Activated naive CD4-positive, alpha-beta T cell treated with anti-CD3 and anti-CD28 coated beads, Interleukin-2, amount 10 ng/mL, durations not matched to agents 7 days and 5 days (primary cell): Measurements from ENCODE around the gene KCNK18.
A peak's percentile ranks its signal among the peaks of the same experiment; 100 is the strongest.
"Not testable (repeated sequence)": the region's sequence is repeated elsewhere in the genome, so short reads cannot be mapped to it uniquely, and the experiment has no call there.

Source experiments
- CTCF ChIA-PET: fragments of 350-600 bp; sonication (Branson Sonifier 250); formaldehyde crosslinking; loops from one replicate; lab custom pipeline; 2021; ENCODE audit warnings: antibody characterized with exemption; lab: Charles Lee
- DNase-seq: peaks from one replicate; pipeline ENCODE4 v3.0.0-alpha.2; 2020
- H3K27ac Mint-ChIP-seq: one replicate; pipeline ENCODE4 v1.8.0; 2021; ENCODE audit warnings: mild to moderate bottlenecking, moderate library complexity, mixed read lengths
- H3K27me3 Mint-ChIP-seq: one replicate; pipeline ENCODE4 v1.8.0; 2021; ENCODE audit warnings: mild to moderate bottlenecking, mixed read lengths
- H3K36me3 Mint-ChIP-seq: one replicate; pipeline ENCODE4 v1.8.0; 2021; ENCODE audit warnings: mixed read lengths
- H3K4me1 Mint-ChIP-seq: one replicate; pipeline ENCODE4 v1.8.0; 2021; ENCODE audit warnings: mixed read lengths
- H3K4me3 Mint-ChIP-seq: one replicate; pipeline ENCODE4 v1.8.0; 2021; ENCODE audit warnings: mild to moderate bottlenecking, moderate library complexity, mixed read lengths
- H3K9me3 Mint-ChIP-seq: one replicate; pipeline ENCODE4 v1.8.0; 2021; ENCODE audit warnings: mixed read lengths

Gene KCNK18

GRCh38 chr10:117217196-117217761 lies 20.0 kb downstream of the KCNK18 start:
- no peaks in the 10 kb centered on the region for H3K36me3 Mint-ChIP-seq
- DNase-seq: peak; percentile 45
- peaks cover 8% of the 10 kb centered on the region for H3K4me1 Mint-ChIP-seq

GRCh38 chr10:117218654-117219053 lies 21.4 kb downstream of the KCNK18 start:
- Mint-ChIP-seq H3K9me3 (no peaks in the 10 kb centered on the region), H3K36me3 (no peaks in the 10 kb centered on the region), H3K4me1 (peaks cover 8% of the 10 kb centered on the region), H3K27me3 (peaks cover 49% of the 10 kb centered on the region), H3K4me3 (no peak overlapping the region), H3K27ac (no peak overlapping the region)
- CTCF ChIA-PET: interaction anchor here (1.2 to 5.2 kb wide), 3 partner anchors 31 to 314 kb away, joined by 3 to 102 read pairs (median 5); no protein-coding TSS in a partner anchor
- DNase-seq: no peak

More at GRCh38 chr10:117217196-117217761, 20.0 kb downstream of the KCNK18 start:
- Mint-ChIP-seq H3K9me3 (no peaks in the 10 kb centered on the region), H3K27ac (no peak overlapping the region), H3K4me3 (peak overlapping the region; percentile 65), H3K27me3 (peaks cover 56% of the 10 kb centered on the region)
- CTCF ChIA-PET: interaction anchor here (0.7 to 5.2 kb wide), 34 partner anchors 10 to 535 kb away, joined by 3 to 102 read pairs (median 4); no protein-coding TSS in a partner anchor

GRCh38 chr10:117221156-117221711 lies 23.9 kb downstream of the KCNK18 start:
- peak; percentile 4 for DNase-seq
- no peaks in the 10 kb centered on the region for H3K36me3 Mint-ChIP-seq
- CTCF ChIA-PET: no interaction called here
- no peak overlapping the region for H3K4me3 Mint-ChIP-seq
- no peak overlapping the region for H3K27ac Mint-ChIP-seq
- peaks cover 25% of the 10 kb centered on the region for H3K27me3 Mint-ChIP-seq
- peaks cover 8% of the 10 kb centered on the region for H3K4me1 Mint-ChIP-seq
- no peaks in the 10 kb centered on the region for H3K9me3 Mint-ChIP-seq

- Mint-ChIP-seq H3K27me3 (peaks cover 19% of the 10 kb centered on the region), H3K4me1 (peaks cover under 1% of the 10 kb centered on the region), H3K9me3 (no peaks in the 10 kb centered on the region), H3K27ac (no peak overlapping the region), H3K36me3 (no peaks in the 10 kb centered on the region), H3K4me3 (no peak overlapping the region)
- DNase-seq: peak; percentile 5
- CTCF ChIA-PET: interaction anchor here (0.5 kb wide), 1 partner anchor 50 kb away, joined by 3 read pairs; no protein-coding TSS in a partner anchor
Observed at GRCh38 chr10:117222552-117222951, 25.3 kb downstream of the KCNK18 start.

- Mint-ChIP-seq H3K36me3 (no peaks in the 10 kb centered on the region), H3K27me3 (peaks cover 21% of the 10 kb centered on the region), H3K4me3 (no peak overlapping the region), H3K27ac (no peak overlapping the region), H3K4me1 (no peaks in the 10 kb centered on the region), H3K9me3 (no peaks in the 10 kb centered on the region)
- no peak for DNase-seq
- CTCF ChIA-PET: interaction anchor here (0.5 to 1.8 kb wide), 2 partner anchors 51 to 97 kb away, joined by 3 to 6 read pairs; no protein-coding TSS in a partner anchor
Observed at GRCh38 chr10:117222976-117223692, 25.8 kb downstream of the KCNK18 start.

GRCh38 chr10:117223693-117224430 lies 26.6 kb downstream of the KCNK18 start:
- H3K36me3 Mint-ChIP-seq: no peaks in the 10 kb centered on the region
- CTCF ChIA-PET: interaction anchor here (1.8 kb wide), 1 partner anchor 96 kb away, joined by 6 read pairs; no protein-coding TSS in a partner anchor
- no peaks in the 10 kb centered on the region for H3K4me1 Mint-ChIP-seq
- H3K27ac Mint-ChIP-seq: no peak overlapping the region
- H3K9me3 Mint-ChIP-seq: no peaks in the 10 kb centered on the region
- H3K27me3 Mint-ChIP-seq: peaks cover 22% of the 10 kb centered on the region
- no peak overlapping the region for H3K4me3 Mint-ChIP-seq
- DNase-seq: peak; percentile 1

GRCh38 chr10:117224881-117225280 lies 27.6 kb downstream of the KCNK18 start:
- Mint-ChIP-seq H3K27me3 (peaks cover 24% of the 10 kb centered on the region), H3K9me3 (no peaks in the 10 kb centered on the region), H3K36me3 (no peaks in the 10 kb centered on the region), H3K4me1 (no peaks in the 10 kb centered on the region), H3K4me3 (no peak overlapping the region), H3K27ac (no peak overlapping the region)
- CTCF ChIA-PET: interaction anchor here (1.8 kb wide), 1 partner anchor 95 kb away, joined by 6 read pairs; no protein-coding TSS in a partner anchor
- DNase-seq: no peak

- no peak for DNase-seq
- H3K27ac Mint-ChIP-seq: no peak overlapping the region
- H3K9me3 Mint-ChIP-seq: no peaks in the 10 kb centered on the region
- no peak overlapping the region for H3K4me3 Mint-ChIP-seq
- no peaks in the 10 kb centered on the region for H3K4me1 Mint-ChIP-seq
- no peaks in the 10 kb centered on the region for H3K36me3 Mint-ChIP-seq
- CTCF ChIA-PET: interaction anchor here (0.7 to 2.9 kb wide), 6 partner anchors 10 to 95 kb away, joined by 3 to 17 read pairs (median 3); no protein-coding TSS in a partner anchor
- H3K27me3 Mint-ChIP-seq: peaks cover 28% of the 10 kb centered on the region
Observed at GRCh38 chr10:117226813-117227451, 29.6 kb downstream of the KCNK18 start.

GRCh38 chr10:117228210-117228609 lies 30.9 kb downstream of the KCNK18 start:
- Mint-ChIP-seq H3K9me3 (no peaks in the 10 kb centered on the region), H3K27me3 (peaks cover 33% of the 10 kb centered on the region), H3K36me3 (no peaks in the 10 kb centered on the region), H3K27ac (no peak overlapping the region), H3K4me3 (no peak overlapping the region), H3K4me1 (no peaks in the 10 kb centered on the region)
- no peak for DNase-seq
- CTCF ChIA-PET: interaction anchor here (0.9 to 2.9 kb wide), 3 partner anchors 11 to 90 kb away, joined by 4 to 17 read pairs (median 6); no protein-coding TSS in a partner anchor

- H3K36me3 Mint-ChIP-seq, H3K27ac Mint-ChIP-seq, H3K9me3 Mint-ChIP-seq, DNase-seq, H3K4me1 Mint-ChIP-seq, H3K4me3 Mint-ChIP-seq: not testable (repeated sequence)
- H3K27me3 Mint-ChIP-seq: peaks cover 36% of the 10 kb centered on the region
- CTCF ChIA-PET: interaction anchor here (2.0 kb wide), 1 partner anchor 13 kb away, joined by 6 read pairs; no protein-coding TSS in a partner anchor
Observed at GRCh38 chr10:117230107-117230506, 32.8 kb downstream of the KCNK18 start.

GRCh38 chr10:117237401-117237991 lies 40.2 kb downstream of the KCNK18 start:
- CTCF ChIA-PET: no interaction called here
- Mint-ChIP-seq H3K27me3 (peaks cover 57% of the 10 kb centered on the region), H3K9me3 (no peaks in the 10 kb centered on the region), H3K27ac (no peak overlapping the region), H3K4me1 (peaks cover 3% of the 10 kb centered on the region), H3K36me3 (no peaks in the 10 kb centered on the region), H3K4me3 (no peak overlapping the region)
- DNase-seq: no peak

- CTCF ChIA-PET: no interaction called here
- no peak for DNase-seq
- Mint-ChIP-seq H3K4me3 (no peak overlapping the region), H3K27ac (no peak overlapping the region), H3K36me3 (no peaks in the 10 kb centered on the region), H3K4me1 (peaks cover 3% of the 10 kb centered on the region), H3K9me3 (no peaks in the 10 kb centered on the region), H3K27me3 (peaks cover 65% of the 10 kb centered on the region)
Observed at GRCh38 chr10:117239051-117239450, 41.8 kb downstream of the KCNK18 start.
